Measurements from ENCODE around the gene KIAA0232.

GRCh38 chr4:6885953-6886557, 103.5 kb downstream of the KIAA0232 start:
- TF ChIP-seq EZH2phosphoT487 (IDR thresholded peaks at IDR 0.05; ENCODE audit: low read depth, severe bottlenecking, unreplicated experiment) (no peak), EZH2 (IDR thresholded peaks at IDR 0.05; ENCODE audit: borderline replicate concordance) (no peak)
